Osteoblast (primary cell): ENCODE data around the gene CCSER1. TPM values are rescaled to one million over a fixed set of nuclear protein-coding genes. Genes with fewer than 3 reads are reported as not detected.

ENCODE experiments used
- DNase-seq: peaks from one replicate; pipeline ENCODE4 v3.0.0; 2011; ENCODE audit warnings: low spot score, mixed read lengths; ENCODE audit not compliant: insufficient read length; ENCODE audit errors: missing footprints
- H2AFZ ChIP-seq: 2 replicates; pipeline ENCODE4 v1.6.0; 2011; ENCODE audit warnings: mild to moderate bottlenecking, low read length
- H3K27ac ChIP-seq: 2 replicates; pipeline ENCODE4 v1.5.1; 2011; ENCODE audit warnings: mild to moderate bottlenecking, low read depth, low read length, moderate library complexity
- H3K27me3 ChIP-seq: 2 replicates; pipeline ENCODE4 v1.6.0; 2012; ENCODE audit warnings: mild to moderate bottlenecking, control low read depth, inconsistent platforms, low read length, moderate library complexity; ENCODE audit not compliant: insufficient read depth
- H3K36me3 ChIP-seq: 2 replicates; pipeline ENCODE4 v1.5.1; 2011; ENCODE audit warnings: mild to moderate bottlenecking, low read length, control low read depth, moderate library complexity; ENCODE audit not compliant: insufficient read depth
- H3K4me1 ChIP-seq: 2 replicates; pipeline ENCODE4 v1.5.1; 2011; ENCODE audit warnings: mild to moderate bottlenecking, low read length, control low read depth, moderate library complexity; ENCODE audit not compliant: insufficient read depth
- H3K4me2 ChIP-seq: 2 replicates; pipeline ENCODE4 v1.6.0; 2011; ENCODE audit warnings: mild to moderate bottlenecking, low read length; ENCODE audit not compliant: insufficient read depth
- H3K4me3 ChIP-seq: fragments of 200-600 bp; sonication (generic); 3 replicates; pipeline ENCODE4 v1.5.1; 2012; ENCODE audit warnings: mild to moderate bottlenecking, low read length, inconsistent platforms; ENCODE audit not compliant: insufficient read depth
- H3K79me2 ChIP-seq: 2 replicates; pipeline ENCODE4 v1.6.0; 2012; ENCODE audit warnings: mild to moderate bottlenecking, low read length, control low read depth, inconsistent platforms; ENCODE audit not compliant: insufficient read depth
- H3K9me3 ChIP-seq: 2 replicates; pipeline ENCODE4 v1.5.1; 2011; ENCODE audit warnings: low read depth, low read length, control low read depth
- H4K20me1 ChIP-seq: 2 replicates; pipeline ENCODE4 v1.6.0; 2012; ENCODE audit warnings: mild to moderate bottlenecking, low read length, control low read depth; ENCODE audit not compliant: insufficient read depth
- CTCF ChIP-seq: IDR thresholded peaks from 2 replicates; pipeline ENCODE4 v1.5.1; 2011; ENCODE audit warnings: mild to moderate bottlenecking, low read depth, low read length, moderate library complexity; ENCODE audit errors: extremely low read depth
- total RNA-seq: library from RNA; depleted of rRNA; stranded (reverse); fragments of >200 nt; gene quantifications from 2 replicates; pipeline ENCODE4 v1.2.3, GENCODE V29; 2012

Gene CCSER1
- total RNA-seq, 1 donor, result under 0.01 TPM

GRCh38 chr4:90545380-90545779 is 418.2 kb downstream of the CCSER1 start:
- Histone ChIP-seq H3K9me3 (no peaks in the 10 kb centered on the region), H3K27ac (no peak overlapping the region), H3K79me2 (no peaks in the 10 kb centered on the region), H3K4me1 (no peaks in the 10 kb centered on the region), H3K4me3 (no peak overlapping the region), H2AFZ (no peak overlapping the region), H3K27me3 (no peaks in the 10 kb centered on the region), H3K4me2 (no peak overlapping the region), H4K20me1 (no peaks in the 10 kb centered on the region), H3K36me3 (no peaks in the 10 kb centered on the region)
- TF ChIP-seq CTCF, result no peak
- no peak for DNase-seq

- Histone ChIP-seq H3K9me3 (no peaks in the 10 kb centered on the region), H3K27me3 (no peaks in the 10 kb centered on the region), H2AFZ (no peak overlapping the region), H3K36me3 (no peaks in the 10 kb centered on the region), H3K4me2 (no peak overlapping the region), H3K4me1 (no peaks in the 10 kb centered on the region), H3K79me2 (no peaks in the 10 kb centered on the region), H4K20me1 (no peaks in the 10 kb centered on the region), H3K27ac (no peak overlapping the region), H3K4me3 (no peak overlapping the region)
- TF ChIP-seq CTCF, result no peak
- DNase-seq, result no peak
Observed at GRCh38 chr4:90546114-90546513, 418.9 kb downstream of the CCSER1 start.

- Histone ChIP-seq H2AFZ (no peak overlapping the region), H3K79me2 (no peaks in the 10 kb centered on the region), H4K20me1 (no peaks in the 10 kb centered on the region), H3K4me2 (no peak overlapping the region), H3K36me3 (no peaks in the 10 kb centered on the region), H3K27me3 (no peaks in the 10 kb centered on the region), H3K9me3 (peaks cover 6% of the 10 kb centered on the region), H3K27ac (no peak overlapping the region), H3K4me1 (no peaks in the 10 kb centered on the region), H3K4me3 (no peak overlapping the region)
- no peak for TF ChIP-seq CTCF
- DNase-seq, result no peak
Observed at GRCh38 chr4:90570615-90571014, 443.4 kb downstream of the CCSER1 start.

GRCh38 chr4:90572996-90573395 is 445.8 kb downstream of the CCSER1 start:
- Histone ChIP-seq H3K36me3 (no peaks in the 10 kb centered on the region), H3K79me2 (no peaks in the 10 kb centered on the region), H3K4me1 (no peaks in the 10 kb centered on the region), H3K4me3 (no peak overlapping the region), H3K27ac (no peak overlapping the region), H3K27me3 (no peaks in the 10 kb centered on the region), H3K9me3 (peaks cover 6% of the 10 kb centered on the region), H4K20me1 (no peaks in the 10 kb centered on the region), H2AFZ (no peak overlapping the region), H3K4me2 (no peak overlapping the region)
- TF ChIP-seq CTCF, result no peak
- DNase-seq, result no peak
